RCC 7860 (cell line): Measurements from ENCODE around the gene SLC25A10.

Experiments used
- DNase-seq: peaks from one replicate; pipeline ENCODE4 v3.0.0-alpha.2; 2015; ENCODE audit warnings: low spot score
- FAIRE-seq: peaks from 2 replicates; lab custom pipeline; 2012; peaks lifted over from hg19 to GRCh38; lab: Jason Lieb, UNC

The SLC25A10 gene

DNA sequence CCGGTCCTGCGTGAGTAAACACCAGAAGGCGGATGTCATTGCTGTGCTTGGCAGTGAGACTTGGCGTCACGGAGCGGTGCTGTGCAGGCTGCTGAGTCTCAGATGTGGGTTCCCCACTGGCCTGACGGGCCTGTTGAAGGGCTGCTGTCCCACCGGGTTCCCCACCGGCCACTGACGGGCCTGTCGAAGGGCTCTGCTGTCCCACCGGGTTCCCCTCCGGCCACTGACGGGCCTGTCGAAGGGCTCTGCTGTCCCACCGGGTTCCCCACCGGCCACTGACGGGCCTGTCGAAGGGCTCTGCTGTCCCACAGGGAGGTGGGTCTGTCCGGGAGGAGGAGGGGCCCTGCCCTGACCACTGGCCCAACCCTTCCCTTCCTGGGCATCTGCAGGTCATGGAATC, 25.5 kb upstream of the SLC25A10 start:
- FAIRE-seq, result no peak
- DNase-seq, result no peak

GRCh38 chr17:81687770-81688541, 24.1 kb upstream of the SLC25A10 start:
- FAIRE-seq, result no peak
- DNase-seq, result no peak

DNA sequence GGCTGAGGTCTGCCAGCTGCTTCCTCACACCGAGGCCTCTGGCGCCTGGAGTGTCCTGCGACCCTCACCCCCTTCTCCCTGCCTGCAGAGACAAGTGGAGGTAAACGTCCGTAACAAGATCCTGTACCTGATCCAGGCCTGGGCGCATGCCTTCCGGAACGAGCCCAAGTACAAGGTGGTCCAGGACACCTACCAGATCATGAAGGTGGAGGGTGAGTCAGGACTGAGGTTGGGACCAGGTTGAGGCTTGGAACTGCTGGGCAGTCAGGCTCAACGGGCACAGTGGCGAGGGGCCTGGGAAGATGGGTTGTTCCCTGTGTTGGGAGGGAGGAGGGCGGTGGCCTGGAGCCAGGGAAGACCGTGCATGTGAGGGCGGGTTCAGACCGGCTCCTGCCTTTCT, 23.5 kb upstream of the SLC25A10 start:
- FAIRE-seq (no peak), DNase-seq (no peak)

DNA sequence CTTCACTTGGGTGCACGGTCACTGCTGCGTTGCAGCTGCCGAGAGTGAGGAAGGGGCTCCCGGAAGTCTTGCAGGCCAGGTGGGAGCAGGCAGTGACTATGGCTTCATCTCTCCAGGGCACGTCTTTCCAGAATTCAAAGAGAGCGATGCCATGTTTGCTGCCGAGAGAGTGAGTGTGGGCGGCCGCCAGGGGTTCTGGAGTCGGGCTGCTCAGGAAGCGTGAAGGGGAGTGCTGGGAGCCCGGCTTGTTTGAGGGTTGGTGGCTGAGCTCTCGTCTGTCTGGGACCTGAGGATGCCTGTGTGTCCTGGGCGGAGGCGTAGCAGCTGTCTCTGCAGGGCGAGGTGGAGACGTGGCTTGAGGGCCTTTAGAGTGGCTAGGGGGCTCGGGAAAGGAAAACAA, 22.0 kb upstream of the SLC25A10 start:
- FAIRE-seq (no peak), DNase-seq (no peak)

DNA sequence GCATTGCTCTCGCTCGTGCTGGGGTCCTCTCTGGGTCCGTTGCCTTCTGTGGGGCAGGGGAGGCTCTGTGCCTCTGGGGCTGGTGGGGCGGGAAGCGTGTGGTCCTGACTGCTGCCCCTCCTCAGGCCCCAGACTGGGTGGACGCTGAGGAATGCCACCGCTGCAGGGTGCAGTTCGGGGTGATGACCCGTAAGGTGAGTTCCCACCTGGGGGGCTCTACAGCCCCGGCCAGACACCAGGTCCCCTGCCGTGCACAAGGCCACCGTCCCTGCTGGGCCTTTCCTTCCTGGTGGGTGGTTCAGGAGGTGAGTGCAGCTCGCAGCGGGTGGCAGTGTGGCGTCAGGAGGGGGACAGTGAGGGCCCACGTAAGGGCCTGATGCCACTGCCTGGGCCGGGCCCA, 21.5 kb upstream of the SLC25A10 start:
- FAIRE-seq, result no peak

GRCh38 chr17:81691196-81691595, 20.9 kb upstream of the SLC25A10 start:
- DNase-seq, result no peak
- no peak for FAIRE-seq

More for the DNA sequence above, 21.5 kb upstream of the SLC25A10 start:
- DNase-seq, result no peak

- FAIRE-seq, result no peak
- no peak for DNase-seq
Measured at GRCh38 chr17:81691608-81692007, 20.5 kb upstream of the SLC25A10 start.

DNA sequence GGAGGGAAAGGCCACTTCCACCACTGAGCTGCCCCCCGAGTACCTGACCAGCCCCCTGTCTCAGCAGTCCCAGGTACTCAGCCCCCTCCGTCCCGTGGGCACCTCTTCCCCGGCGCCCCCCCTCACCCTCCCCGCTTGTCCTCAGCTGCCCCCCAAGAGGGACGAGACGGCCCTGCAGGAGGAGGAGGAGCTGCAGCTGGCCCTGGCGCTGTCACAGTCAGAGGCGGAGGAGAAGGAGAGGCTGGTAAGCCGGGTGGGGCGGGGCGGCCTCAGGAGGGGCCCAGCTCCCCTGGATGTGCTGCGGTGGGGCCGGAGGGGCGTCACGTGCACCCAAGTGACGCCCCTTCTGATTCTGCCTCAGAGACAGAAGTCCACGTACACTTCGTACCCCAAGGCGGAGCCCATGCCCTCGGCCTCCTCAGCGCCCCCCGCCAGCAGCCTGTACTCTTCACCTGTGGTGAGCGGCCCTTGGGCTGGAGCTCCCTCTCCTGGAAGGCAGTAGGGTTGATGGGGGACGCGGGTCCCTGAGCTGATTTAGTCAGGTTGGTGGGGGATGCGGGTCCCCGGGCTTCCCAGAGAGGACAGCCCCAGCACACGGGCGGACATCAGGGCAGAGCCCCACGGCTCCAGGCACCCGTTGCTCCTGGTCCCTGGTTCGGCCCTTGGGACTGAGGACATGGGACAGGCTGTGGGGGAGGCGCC, 18.4 kb upstream of the SLC25A10 start:
- DNase-seq, result no peak
- no peak for FAIRE-seq

- DNase-seq (no peak), FAIRE-seq (no peak)
Measured at GRCh38 chr17:81694810-81695209, 17.3 kb upstream of the SLC25A10 start.

DNA sequence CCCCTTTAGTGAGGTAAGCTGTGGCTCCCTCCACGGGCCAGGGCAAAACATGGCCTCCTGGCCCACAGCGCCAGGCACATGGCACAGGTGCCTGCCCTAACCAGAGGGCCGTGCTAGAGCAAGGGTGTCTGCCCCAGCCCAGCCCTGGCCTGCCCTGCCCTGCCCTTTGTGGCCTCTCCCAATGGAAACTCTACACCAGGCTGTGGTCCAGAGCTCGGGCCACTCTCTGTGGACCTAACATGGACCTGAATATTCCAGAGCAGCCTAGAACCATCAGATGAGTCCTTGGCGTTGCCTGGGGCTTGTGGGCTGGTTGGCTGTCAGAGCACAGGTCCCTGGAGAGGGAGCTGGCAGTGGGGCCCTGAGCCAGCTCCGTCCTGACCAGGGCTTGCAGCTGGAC, 16.9 kb upstream of the SLC25A10 start:
- FAIRE-seq (no peak), DNase-seq (no peak)

DNA sequence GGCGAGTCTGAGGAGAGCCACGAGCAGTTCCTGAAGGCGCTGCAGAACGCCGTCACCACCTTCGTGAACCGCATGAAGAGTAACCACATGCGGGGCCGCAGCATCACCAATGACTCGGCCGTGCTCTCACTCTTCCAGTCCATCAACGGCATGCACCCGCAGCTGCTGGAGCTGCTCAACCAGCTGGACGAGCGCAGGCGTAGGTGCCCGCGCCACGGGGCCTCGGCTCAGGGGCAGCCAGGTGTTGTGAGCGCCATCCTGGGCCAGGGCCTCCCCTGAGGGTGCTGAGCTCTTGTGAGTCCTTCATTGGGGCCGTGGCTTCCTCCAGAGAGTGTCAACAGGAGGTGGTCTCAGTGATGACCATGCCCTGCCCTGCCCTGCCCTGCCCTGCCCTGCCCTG, 16.3 kb upstream of the SLC25A10 start:
- FAIRE-seq, result no peak
- no peak for DNase-seq

DNA sequence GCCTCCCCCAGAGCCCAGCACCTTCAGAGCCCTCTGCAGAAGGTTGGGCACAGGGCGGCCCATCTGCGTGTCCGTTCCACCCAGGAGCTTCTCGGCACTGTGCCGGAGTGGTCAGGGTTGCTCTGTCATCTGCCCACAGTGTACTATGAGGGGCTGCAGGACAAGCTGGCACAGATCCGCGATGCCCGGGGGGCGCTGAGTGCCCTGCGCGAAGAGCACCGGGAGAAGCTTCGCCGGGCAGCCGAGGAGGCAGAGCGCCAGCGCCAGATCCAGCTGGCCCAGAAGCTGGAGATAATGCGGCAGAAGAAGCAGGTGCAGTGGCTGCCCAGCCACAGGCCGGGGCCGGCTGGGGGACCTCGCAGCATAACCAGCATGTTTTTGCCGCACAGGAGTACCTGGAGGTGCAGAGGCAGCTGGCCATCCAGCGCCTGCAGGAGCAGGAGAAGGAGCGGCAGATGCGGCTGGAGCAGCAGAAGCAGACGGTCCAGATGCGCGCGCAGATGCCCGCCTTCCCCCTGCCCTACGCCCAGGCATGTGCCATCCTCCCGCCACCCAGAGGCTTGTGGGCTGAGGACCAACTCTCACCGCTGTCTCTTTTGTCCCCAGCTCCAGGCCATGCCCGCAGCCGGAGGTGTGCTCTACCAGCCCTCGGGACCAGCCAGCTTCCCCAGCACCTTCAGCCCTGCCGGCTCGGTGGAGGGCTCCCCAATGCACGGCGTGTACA, 15.7 kb upstream of the SLC25A10 start:
- FAIRE-seq (no peak), DNase-seq (no peak)

- FAIRE-seq (no peak), DNase-seq (no peak)
Measured at GRCh38 chr17:81697261-81698044, 14.6 kb upstream of the SLC25A10 start.

- FAIRE-seq (no peak), DNase-seq (no peak)
Measured at GRCh38 chr17:81700353-81701287, 11.5 kb upstream of the SLC25A10 start.

GRCh38 chr17:81701288-81702071, 10.6 kb upstream of the SLC25A10 start:
- DNase-seq (no peak), FAIRE-seq (no peak)

DNA sequence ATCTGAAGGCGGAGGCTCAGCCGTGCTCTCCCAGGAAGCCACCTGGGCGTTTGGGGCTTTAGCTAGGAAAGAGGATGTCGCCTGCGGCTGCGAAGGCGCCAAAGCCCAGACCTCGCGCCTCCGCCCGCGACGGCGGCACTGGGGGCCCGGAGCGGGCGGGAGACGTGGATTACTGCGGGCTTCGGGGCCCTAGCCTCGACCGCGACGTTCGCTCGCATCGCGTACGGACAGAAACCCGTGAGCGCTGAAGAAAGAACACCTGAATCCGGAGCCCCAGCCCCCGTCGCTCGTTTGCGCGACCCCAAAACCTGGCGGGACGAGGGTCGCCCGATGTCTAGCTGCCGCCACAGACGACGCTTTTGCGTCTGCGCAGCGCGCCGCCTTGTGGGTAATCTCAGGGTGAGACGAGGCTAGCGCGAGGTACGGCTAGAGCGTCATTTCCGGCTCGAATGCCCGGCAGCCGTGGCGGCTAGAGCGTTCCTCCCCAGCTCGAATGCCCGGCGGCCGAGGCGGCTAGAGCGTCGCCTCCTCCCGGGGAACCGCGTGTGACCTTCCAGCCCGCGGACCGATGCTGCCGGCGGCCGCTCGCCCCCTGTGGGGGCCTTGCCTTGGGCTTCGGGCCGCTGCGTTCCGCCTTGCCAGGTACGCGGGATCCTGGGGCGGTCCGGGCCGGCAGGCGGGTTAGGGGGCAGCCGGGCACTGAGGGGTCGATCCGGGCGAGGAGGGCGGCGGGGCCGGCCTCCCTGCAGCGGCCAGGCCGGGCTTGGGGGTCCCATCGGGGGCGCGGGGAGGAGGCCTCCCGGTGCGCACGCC, 8.9 kb upstream of the SLC25A10 start, which contains the start of gene MRPL12:
Gene MRPL12 (plus strand): TSS at position 434 of the 813 bp plus-strand sequence. CDS start 135 bp downstream, at position 569.
- FAIRE-seq (no peak), DNase-seq (peak; percentile 84)

DNA sequence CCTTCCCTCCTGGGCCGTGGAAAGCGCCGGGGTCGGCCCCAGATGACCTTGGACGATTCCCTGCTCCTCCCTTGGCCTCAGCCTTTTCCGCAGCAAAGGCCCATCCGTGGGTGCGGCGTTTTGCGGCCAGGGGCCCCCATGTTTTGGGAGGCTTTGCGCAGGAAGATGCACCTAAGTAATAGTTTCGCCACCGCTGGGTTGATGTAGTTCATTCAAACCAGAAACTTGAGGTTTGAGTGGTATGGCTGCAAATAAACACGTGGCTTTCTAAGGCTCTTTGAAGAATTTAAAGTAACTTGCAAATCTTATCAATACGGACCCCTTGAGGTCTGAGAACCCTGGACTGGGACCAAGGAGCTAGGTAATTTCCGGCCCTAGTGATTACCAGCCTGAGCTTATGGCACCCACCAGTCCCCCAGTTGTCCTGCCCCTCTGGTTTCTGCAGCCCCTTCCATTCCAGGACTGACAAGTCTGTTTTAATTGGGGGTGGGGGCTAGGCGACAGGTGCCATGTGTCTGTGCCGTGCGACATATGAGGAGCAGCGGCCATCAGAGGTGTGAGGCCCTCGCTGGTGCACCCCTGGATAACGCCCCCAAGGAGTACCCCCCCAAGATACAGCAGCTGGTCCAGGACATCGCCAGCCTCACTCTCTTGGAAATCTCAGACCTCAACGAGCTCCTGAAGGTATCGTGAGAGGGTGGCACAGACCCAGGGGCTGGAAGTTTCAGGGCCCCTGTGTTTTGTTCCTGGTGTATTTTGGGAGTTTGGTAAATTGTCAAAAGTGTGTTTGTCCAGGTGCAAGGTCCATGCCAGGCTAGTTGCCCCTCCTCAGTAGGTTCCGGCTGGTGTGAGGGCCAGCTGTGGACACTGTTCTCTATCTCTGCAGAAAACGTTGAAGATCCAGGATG, 8.1 kb upstream of the SLC25A10 start:
- DNase-seq (no peak), FAIRE-seq (no peak)
